LNCAP (cell line): ENCODE results near the gene FOXP4.

Source experiments
- CTCF ChIP-seq: fragments of 450-650 bp; IDR thresholded peaks from 2 replicates; pipeline ENCODE4 v1.5.1; 2017; ENCODE audit warnings: mild to moderate bottlenecking

The FOXP4 gene

GRCh38 chr6:41545703-41546474 is at the start of gene FOXP4:
Gene FOXP4 (plus strand): TSS chr6:41546381. CDS start chr6:41565761, 19,380 bp downstream.
- no peak for TF ChIP-seq CTCF

GRCh38 chr6:41497573-41497972 is 48.6 kb upstream of the FOXP4 start:
- TF ChIP-seq CTCF, result no peak

GRCh38 chr6:41497994-41498393 is 48.2 kb upstream of the FOXP4 start:
- no peak for TF ChIP-seq CTCF

- no peak for TF ChIP-seq CTCF
These were observed 47.1 kb upstream of the FOXP4 start for GRCh38 chr6:41498968-41499599.

- no peak for TF ChIP-seq CTCF
These were observed 45.6 kb upstream of the FOXP4 start for GRCh38 chr6:41500561-41500960.

- TF ChIP-seq CTCF, result no peak
These were observed 43.6 kb upstream of the FOXP4 start for GRCh38 chr6:41502566-41502916.

- no peak for TF ChIP-seq CTCF
These were observed 43.1 kb upstream of the FOXP4 start for GRCh38 chr6:41502917-41503671.
